Measurements from ENCODE around the gene AWAT2.
"Not testable (repeated sequence)": the region's sequence is repeated elsewhere in the genome, so short reads cannot be mapped to it uniquely, and the experiment has no call there.

Gene AWAT2

DNA sequence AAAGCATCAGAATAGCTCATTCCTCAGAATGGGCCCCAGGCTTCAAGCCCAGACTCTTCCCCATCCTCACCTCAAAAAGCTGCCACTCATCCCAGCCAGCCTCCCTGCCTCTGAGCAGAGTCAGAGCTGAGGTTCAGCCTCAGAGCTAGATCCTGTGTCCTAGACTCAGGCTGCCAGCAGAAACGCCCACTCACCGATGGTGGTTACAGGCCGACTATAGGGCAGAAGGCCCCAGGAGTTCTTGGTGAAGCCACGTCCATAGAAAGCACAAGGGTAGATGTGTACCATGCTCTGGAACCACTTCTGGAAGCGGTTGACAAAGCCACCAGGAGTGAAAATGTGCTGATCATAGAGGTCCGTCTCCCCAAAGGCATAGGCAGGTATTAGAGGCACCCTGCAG lies 7.7 kb downstream of the AWAT2 start:
- DNase-seq (ENCODE audit: low read depth in 2 of 2) = no peak

DNA sequence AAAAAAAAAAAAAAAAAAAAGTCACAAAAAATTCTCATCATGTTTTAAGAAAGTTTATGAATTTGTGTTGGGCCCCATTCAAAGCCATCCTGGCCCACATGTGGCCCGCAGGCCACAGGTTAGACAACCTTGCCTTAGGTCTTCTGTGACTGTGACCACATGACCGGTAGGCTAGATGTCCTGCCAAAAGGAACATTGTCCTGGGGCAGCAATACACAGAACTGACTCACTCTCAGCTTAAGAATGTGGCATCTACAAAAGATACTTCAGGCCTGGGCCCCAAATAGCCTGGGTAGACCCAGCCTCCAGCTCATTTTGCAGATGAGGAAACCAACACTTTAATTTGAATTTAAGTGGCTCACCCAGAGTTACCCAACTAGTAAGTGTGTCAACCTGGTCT lies 10.0 kb downstream of the AWAT2 start:
- no peak for DNase-seq (ENCODE audit: low read depth in 2 of 2)

DNA sequence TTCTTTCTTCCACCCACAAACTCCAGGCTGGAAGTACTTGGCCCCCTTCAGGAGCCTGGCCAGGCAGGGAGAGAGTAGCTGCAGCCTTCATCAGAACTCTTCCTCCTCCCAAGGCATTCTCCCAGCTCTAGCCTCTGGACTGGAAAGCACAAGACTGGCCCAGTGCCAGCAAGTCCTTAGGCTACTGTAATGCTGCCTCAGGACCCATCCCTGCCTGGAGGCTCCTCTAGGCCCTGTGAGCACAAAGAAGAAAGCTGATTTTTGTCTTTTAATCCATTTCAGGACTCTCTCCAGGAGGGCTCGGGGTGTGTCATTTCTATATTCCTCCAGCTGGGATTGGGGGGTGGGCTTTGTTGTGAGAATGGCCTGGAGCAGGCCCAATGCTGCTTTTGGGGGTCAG lies 10.8 kb downstream of the AWAT2 start:
- DNase-seq (ENCODE audit: low read depth in 2 of 2) = no peak

DNA sequence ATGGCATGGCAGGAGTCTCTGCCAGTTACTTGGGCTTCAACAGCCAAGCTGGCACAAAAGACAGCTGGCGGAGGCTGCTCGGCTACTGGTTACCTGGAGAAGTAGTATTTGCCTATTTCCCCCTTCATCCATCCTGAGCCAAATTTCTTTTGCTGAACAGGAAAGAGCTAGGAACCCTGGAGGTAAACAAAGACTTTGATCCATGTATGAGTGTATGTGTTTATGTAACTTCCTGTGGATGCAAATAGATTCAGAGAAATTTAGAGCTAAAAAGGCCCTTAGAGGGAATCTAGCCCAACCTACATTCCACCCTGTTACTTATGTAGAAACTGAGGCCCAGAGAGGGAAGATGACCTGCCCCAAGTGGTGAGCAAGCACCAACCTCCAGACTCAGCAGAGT lies 11.2 kb downstream of the AWAT2 start:
- DNase-seq (ENCODE audit: low read depth in 2 of 2) = no peak

DNA sequence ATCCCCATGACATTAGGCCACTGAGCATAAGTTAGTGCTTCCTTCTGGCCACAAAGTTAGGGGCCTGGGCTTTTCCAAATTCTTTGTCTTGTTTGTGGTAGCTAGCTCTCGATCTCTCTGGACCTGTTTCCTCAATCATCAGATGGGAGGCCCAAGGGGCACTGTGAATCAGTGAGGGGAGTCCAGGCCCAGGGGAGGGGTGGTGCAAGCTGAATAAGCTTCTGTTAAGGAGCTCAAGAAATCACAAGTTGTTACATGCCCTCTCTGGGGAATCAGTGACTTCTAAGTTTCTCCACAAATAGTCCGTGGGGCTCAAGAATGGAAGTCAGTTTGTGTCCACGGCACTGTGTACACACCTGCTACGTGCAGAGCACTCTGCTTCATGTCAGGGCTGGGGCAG lies 15.1 kb downstream of the AWAT2 start:
- no peak for DNase-seq (ENCODE audit: low read depth in 2 of 2)

DNA sequence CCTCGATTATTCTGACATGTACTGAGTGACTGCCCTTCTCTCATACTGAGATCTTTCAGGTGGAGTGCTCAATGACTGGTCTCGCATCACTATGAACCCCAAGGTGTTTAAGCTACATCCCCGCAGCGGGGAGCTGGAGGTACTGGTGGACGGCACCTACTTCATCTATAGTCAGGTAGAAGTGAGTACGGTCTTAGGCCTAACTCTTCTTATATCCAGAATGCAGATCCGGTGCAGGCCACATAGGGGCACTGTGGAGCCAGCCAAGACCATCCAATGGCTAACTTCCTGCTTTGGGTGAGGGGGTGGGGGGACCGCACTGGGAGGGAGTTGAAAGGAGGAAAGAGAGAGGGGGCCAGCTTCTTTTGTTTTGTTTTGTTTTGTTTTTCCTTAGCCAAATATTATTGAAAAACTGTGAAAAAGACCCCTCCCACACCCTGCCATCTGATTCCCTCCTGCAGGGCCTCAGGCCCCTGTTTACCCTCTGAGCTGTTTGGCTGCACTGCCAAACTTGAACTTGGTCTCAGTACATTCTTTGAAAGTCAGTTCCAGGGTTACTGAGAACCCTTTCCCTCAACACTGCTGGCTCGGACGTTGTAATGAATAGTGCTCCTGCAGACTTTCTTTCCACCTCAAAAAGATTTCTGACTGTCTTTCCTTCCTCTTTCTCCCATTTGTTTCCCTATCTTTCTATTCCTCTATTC lies 16.2 kb downstream of the AWAT2 start:
- peak in 1 of 2 donors; percentile 3 for DNase-seq (ENCODE audit: low read depth in 2 of 2)

DNA sequence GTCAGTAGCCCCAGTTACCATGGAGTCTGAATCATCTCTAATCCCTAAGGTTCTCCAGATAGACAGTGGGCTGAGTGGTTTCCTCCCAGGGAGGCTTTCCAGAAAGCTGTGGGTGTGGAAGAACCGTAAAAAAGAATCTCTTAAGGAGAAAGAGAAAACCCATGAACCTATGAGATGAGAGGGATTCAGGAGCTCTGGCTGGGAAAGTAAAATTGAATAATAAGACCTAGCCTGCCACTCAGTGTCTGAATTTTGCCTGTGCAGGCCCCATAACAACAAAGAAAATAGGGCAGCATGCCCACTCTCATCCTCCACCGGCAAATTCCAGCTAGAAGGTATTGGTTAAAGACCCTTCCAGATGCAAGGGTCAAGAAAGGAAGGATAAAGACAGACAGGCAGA lies 16.9 kb downstream of the AWAT2 start:
- DNase-seq (ENCODE audit: low read depth in 2 of 2) = no peak

DNA sequence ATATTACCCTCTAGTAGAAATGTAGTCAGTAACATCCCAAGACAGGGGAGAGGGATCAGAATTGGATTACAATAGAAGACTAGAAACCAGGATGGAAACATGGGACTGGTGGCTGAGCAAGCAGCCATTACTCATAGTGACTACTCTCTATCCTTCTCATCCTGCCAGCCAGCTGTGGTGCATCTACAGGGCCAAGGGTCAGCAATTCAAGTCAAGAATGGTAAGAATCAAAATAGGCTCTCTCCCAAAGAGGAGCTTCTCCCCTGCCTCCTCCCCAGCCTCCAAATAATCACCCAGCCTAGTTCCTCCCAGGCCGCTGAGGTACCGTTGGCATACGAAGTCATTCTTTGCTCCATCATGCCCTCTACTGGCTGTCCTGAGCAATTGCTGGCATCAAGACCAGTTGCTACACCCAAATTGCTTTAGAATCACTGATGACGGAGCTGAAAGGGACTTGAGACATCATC lies 19.4 kb downstream of the AWAT2 start:
- peak; percentile 6 to 50 for DNase-seq (ENCODE audit: low read depth in 2 of 2)

DNA sequence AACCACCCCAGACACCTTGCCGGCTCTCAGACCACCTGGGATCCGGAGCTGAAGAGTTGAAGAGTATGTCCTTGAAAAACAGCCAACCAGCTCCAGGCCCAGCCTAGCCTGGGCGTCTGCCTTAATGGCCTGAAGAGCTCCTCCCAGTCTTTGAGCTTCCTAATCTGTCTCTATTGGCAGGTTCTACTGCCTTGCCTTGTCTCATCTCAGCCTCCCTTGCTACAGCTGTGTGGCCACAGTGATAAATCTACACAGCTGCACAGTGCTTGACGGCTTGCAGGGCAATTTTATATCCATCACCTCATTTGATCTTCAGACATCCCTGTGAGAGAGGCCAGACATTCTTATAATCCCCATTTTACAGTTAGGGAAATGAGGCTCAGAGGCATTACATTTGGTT lies 19.9 kb downstream of the AWAT2 start:
- no peak for DNase-seq (ENCODE audit: low read depth in 2 of 2)

DNA sequence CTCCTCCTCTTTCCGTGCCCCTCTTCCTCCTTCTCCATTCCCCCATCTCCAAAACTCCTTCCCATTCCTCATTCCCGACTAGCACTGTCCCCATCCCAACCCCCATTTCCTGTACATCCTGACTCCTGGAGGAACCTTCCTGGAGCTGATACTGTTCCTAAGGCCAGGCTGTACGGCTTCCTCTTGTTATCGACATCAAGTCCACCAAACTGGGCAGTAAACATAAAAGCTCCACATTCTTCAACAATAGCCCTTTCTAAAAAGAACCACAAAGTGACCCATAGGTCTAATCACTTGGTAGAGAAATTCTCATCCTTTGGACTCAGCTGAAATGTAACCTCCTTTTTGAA lies 22.9 kb downstream of the AWAT2 start:
- DNase-seq (ENCODE audit: low read depth in 2 of 2) = no peak

DNA sequence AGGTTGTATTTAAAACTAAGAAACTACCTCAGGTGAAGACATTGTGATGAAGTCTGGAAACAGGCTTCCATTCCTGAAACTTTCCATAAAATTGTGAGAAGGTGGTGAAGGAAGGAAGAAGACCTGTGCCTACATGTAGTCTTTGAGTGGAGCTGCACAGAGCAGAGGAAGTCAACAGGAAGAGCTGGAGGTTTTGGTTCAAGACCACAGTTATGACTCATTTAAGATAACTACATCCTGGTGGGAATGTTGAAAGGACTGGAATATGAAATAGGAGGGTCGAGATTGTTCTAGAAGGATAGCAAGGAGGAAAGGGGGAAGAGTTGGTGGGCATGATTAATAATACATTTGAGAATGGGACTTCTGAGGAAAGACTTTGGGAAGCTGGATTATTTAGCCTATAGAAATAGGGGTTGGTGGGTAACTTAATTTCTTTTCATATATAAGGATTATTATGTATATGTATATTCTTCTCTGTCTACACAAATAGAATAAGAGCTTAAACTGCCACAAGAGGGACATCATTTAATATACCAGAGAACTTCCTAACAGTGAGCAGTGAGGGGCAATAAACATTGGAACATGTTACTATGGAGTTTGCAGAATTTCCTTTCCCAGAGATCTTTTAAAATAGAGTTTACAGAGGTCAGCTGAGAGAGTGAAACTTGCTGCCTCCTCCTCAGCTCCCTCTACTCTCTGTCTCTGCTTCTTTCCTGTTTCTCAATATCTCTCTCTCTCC lies 23.5 kb downstream of the AWAT2 start:
- DNase-seq (ENCODE audit: low read depth in 2 of 2) = no peak

DNA sequence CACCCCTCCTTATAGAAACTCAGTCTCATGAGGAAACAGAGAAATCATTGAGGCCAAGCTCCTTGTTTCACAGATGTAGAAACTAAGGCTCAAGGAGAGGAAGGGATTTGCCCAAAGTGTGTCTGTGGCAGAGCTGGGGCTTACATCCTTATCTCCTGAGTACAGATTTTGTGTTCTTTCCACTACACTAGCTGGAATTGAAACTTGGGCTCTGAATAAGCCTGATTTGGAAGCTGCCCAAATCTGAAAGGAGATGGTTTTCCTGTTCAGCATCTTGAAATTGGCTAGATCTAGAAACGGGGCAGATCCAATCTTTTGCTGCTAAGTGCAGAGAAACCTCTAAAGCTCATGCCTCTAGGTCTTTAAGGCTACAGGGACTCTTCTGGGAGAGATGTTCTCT lies 24.3 kb downstream of the AWAT2 start:
- no peak for DNase-seq (ENCODE audit: low read depth in 2 of 2)

DNA sequence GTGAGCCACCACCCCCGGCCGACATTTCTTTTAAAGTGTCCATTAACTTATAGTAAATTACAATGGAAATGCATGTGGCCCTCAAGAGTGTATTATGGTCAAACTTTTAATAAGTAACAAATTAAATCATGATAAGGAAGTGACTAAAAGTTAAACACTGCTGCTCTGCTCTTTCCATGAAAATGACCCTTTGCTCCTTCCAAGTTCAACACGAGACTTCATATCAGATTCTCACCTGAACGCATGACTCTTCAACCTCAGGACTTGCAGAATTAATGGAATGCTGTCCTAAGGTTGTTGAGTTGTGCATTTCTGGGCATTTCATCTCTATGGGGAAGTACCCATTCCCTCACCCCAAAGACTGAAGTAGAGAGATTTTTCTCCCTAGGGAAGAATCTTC lies 27.1 kb downstream of the AWAT2 start:
- no peak for DNase-seq (ENCODE audit: low read depth in 2 of 2)

DNA sequence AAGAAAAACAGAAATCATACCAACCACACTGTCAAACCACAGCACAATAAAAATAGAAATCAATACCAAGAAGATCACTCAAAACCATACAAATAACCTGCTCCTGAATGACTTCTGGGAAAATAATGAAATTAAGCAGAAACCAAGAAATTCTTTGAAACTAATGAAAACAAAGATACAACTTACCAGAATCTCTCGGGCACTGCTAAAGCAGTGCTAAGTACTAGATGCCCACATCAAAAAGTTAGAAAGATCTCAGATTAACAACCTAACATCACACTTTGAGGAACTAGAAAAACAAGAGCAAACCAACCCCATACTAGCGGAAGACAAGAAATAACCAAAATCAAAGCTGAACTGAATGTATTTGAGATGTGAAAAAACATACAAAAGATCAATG lies 33.2 kb downstream of the AWAT2 start:
- no peak for DNase-seq (ENCODE audit: low read depth in 2 of 2)

DNA sequence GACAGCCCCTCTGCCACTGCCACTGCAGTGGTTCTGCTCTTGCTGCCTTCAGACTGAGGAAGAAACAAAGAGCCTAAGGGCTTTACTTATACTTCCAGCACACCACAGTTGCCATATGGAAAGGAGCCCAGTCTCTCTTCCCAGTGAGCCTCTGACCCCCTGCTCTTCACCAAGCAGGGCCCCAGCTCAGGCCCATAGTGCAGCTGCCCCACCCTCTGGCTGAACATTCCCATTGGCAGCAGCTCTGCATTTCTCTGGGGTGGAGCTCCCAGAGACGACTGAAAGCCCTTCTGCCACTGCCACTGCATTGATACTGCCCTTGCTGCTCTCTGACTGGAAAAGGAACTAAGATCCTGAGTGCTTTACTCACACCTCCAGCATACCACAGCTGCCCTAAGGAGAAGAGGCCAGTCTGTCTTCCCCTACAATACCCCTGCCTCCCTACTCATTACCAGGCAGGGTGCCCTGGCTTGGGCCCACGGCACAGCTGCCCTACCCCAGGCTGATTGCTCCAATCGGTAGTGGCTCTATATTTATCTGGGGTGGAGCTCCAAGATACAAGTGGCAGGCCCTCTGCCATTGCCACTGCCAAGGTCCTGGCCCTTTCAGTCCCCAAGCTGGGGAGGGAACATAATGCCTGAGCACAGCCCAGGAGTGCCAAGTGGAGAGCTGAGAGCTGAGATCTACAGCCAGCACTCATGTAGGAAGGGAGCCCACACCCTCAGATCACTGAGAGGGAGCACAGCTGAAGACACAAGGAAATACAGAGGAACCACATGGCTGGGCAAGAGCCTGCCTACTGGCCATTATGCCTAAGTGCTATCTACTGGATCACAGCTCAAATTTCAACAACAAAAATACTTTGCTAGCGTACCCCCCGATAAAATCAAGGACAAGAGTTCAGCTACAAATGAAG lies 36.0 kb downstream of the AWAT2 start:
- DNase-seq (ENCODE audit: low read depth in 2 of 2) = no peak

DNA sequence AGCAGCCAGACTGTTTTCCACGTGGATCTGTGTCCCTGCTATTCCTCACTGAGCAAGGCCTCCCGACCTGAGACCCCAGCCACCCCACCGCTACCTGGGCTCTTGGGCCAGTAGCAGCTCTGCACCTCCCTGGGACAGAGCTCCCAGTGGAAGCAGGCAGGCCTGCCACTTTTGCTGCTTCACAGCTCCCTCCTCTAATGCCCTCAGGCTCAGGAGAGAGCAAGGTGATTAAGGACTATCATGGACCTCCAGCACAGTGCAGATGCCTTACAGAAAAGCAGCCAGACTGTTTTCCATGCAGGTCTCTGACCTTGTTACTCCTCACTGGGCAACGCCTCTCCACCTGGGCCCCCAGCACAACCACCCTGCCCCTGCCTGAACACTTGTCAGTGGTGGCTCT lies 37.0 kb downstream of the AWAT2 start:
- no peak for DNase-seq (ENCODE audit: low read depth in 2 of 2)

DNA sequence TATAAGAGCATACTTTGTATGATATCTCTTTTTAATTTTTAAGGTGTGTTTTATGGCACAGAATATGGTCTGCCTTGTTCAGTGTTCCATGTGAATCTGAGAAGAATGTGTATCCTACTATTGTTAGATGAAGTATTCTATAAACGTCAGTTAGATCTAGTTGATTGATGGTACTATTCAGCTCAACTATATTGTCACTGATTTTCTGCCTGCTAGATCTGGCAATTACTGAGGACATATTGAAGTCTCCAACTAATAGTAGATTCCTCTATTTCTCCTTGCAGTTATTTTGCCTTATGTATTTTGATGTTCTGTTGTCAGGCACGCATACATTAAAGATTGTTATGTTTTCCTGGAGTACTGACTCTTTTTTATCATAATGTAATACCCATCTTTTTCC lies 39.8 kb downstream of the AWAT2 start:
- no peak for DNase-seq (ENCODE audit: low read depth in 2 of 2)

DNA sequence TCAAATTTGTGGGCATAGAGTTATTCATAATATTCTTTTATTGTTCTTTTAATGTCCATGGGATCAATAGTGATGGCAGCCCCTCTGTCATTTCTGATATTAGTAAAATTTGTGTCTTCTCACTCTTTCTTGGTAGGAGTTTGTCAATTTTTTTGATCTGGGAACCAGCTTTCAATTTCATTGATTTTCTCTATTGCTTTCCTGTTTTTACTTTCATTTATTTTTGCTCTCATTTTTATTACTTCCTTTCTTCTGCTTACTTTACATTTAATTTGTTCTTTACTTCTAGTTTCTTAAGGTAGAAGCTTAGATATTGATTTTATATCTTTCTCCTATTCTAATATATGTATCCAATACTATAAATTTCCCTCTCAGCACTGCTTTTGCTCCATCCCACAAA lies 40.7 kb downstream of the AWAT2 start:
- DNase-seq (ENCODE audit: low read depth in 2 of 2) = no peak

DNA sequence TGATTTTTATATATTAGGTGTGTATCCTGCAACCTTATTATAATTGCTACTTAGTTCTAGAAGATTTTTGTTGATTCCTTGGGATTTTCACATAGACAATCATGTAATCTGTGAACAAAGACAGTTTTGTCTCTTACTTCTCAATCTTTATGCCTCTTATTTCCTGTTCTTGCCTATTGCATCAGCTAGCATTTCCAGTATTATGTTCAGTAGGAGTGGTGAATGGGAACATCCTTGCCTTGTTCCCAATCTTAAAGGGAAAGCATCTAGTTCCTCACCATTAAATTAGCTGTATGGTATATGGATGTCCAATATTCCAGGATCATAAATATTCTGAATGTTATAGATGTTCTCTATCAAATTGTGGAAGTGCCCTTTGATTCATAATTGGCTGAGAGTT lies 41.8 kb downstream of the AWAT2 start:
- no peak for DNase-seq (ENCODE audit: low read depth in 2 of 2)

DNA sequence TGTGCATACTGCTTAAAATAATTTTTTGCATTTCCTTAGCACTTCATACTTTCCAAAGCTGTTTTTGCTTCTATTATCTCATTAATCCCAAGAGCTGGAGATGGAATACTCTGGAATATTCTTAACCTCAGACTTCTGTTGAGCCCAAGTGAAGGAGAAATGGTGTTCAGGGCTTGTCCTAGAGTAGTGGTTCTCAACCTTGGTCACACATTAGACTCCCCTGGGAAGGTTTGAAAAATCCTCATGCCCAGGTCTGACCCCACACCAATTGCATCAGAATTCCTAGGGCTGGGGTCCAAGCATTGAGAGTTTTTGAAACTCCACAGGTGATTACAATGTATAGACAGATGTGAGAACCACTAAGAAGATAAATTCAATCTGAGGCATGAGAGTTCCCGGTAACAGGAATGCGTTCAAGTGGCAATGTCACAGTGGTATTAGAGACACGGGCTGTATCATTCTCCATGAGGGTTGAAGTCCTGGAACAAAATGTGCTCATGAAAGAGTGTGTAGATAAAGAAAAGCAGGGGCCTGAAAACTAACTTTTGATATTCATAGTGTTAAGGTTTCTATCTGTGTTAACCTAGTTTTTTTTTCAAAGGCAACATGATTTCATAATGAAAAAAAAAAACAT lies 47.9 kb downstream of the AWAT2 start:
- DNase-seq (ENCODE audit: low read depth in 2 of 2) = no peak

DNA sequence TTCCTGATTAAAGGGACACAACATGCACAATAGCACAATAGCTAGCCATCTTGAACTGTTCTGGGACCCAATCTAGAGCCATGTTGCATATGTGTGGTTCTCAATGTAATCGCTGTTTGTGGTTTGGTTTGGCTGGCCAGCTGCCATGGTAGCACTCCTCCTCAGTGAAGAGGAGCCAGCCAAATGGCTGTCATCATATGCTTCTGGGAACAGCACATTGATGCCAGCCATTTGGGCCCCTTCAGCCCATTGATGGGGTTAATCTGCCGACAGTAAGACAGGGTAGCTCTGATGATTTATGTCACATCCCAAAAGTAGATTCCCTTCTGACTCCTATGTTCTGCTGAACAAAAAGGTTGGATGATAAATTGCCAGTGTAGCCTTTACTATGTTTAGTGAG lies 48.5 kb downstream of the AWAT2 start:
- DNase-seq (ENCODE audit: low read depth in 2 of 2) = no peak

DNA sequence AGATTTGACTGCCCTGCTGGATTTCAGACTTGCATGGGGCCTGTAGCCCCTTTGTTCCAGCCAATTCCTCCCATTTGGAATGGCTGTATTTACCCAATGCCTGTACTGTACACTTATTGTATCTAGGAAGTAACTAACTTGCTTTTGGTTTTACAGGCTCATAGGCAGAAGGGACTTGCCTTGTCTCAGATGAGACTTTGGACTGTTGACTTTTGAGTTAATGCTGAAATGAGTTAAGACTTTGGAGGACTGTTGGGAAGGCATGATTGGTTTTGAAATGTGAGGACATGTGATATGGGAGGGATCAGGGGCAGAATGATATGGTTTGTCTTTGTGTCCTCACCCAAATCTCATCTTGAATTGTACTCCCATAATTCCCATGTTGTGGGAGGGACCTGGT lies 51.4 kb downstream of the AWAT2 start:
- not testable (repeated sequence) for DNase-seq (ENCODE audit: low read depth in 2 of 2)

All from activated CD4-positive, alpha-beta T cell treated with anti-CD3 and anti-CD28 coated beads for 24 hours (primary cell).